Glomerular endothelial cell (primary cell): ENCODE data around the gene HOXA9. TPM values are rescaled to one million over a fixed set of nuclear protein-coding genes. Genes with fewer than 3 reads are reported as not detected.

Experiments used
- DNase-seq: peaks from one replicate; pipeline ENCODE4 v3.0.0-alpha.2; 2011; ENCODE audit warnings: low read depth, low spot score; ENCODE audit errors: extremely low read depth
- total RNA-seq: library from RNA; depleted of rRNA; stranded (reverse); fragments of >200 nt; gene quantifications from 2 replicates; pipeline ENCODE4 v1.2.3, GENCODE V29; 2015

The HOXA9 gene
- total RNA-seq, 1 donor from 2014 or later = 36.1 TPM

DNA sequence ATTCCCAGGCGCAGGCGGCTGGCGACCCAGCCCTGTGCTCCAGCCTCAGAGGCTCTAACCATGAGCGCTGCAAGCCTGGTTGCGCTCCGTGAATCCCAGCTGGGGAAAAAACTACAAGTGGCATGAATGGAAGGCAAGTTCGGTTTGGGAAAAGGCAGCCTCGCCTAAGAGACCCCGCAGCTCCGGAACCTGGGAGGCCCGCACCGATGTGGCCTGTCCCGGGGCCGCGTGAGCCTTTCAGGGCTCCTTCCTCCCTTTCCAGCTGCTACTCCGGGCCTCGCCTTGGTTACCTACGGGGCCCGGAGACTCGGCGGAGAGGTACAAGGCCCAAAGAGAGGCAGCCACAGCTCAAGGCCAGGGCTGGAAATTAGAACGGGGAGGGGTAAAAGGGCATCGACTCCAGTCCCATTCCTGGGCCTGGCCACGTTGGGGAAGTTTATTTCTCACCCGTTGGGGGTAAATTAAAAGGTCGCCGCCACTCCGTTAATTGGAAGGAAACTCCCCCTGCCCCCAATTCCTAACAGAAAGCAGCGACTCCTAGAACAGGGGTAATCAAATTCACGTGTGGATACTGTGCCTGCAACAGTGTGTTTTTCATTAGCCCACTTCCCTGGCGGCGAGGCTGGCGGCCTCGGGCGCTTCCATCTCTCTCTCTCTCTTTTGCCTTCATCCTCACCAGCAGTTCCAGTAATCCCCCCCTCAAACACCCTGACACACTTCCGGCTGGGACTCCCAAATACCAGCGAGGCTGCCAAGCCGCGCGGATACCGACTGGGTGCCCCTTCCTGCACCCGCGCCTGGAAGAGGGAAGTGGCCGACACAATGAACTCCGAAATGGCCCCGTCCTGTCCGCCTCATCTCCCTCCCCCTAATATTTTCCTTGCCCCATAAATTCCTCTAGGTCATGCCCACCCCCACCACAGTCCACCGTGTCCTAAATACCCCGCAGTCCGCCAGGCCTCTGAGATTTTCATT is 1.5 kb upstream of the HOXA9 start:
- no peak for DNase-seq

DNA sequence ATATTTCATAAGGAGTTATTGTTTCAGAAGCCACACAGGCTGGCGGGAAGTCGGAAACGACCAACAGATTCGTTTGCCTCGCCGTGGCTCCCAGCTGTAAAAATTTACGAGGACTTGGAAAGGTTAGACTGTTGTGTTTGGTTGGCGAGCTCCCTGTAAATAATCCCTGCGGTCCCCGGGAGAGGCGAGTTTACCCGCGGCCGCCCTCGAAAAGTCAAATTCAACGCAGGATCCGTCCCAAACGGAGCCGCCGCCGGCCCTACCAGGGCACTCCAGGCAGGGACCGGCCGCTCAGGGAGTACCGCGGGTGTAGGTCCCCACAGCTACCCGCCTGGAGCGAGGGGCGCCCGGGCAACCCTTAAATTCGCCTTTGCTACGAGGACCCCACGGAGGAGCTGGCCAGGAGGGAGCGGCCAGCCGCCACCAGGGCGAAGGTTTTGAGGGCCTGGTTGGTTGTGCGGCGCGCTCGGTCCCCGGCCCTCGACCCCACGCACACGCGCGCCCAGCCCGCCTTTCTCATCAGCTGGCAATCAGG is 726 bp upstream of the HOXA9 start:
- DNase-seq = no peak

DNA sequence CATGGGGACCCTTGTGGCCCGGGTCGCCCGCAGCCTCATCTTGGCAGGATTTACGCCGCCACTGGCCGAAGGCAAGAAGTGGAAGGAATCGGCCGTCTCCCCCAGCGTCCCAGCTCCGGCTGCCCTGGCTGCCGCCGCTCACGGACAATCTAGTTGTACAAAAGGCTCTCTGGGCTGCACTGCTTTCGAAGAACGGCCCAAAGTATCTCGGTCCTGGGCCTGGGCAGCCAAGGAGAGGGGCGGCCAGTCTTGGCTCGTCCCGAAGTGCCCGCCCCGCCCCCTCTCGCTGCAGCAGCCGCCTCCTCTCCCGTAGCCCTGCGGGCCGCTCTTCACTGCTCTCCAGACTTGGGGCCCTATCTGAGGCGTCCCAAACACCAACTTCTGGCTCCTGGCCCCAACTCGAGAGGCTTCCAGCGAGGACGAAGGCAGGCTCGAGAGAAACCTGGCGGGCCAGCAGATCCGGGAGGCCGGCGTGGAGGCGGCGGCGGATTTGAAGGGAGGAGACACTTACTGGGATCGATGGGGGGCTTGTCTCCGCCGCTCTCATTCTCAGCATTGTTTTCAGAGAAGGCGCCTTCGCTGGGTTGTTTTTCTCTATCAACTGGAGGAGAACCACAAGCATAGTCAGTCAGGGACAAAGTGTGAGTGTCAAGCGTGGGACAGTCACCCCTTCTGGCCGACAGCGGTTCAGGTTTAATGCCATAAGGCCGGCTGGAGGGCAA is 809 bp downstream of the HOXA9 start:
- no peak for DNase-seq

DNA sequence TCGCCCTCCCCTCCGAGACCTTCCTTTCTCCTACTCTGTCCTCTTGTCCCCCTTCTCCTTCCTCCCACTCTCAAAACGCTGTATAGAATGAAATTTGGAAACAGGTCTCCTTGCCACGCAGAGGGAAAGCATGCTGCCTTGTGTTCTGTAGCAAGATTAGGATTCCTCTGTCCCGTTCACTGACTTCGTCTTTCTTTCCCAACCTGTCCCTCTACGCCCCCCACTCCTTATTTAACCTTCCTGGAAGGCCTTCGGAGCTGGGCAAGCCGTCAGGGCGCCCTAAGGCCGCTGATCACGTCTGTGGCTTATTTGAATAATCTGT is 1.3 kb downstream of the HOXA9 start:
- DNase-seq = no peak

DNA sequence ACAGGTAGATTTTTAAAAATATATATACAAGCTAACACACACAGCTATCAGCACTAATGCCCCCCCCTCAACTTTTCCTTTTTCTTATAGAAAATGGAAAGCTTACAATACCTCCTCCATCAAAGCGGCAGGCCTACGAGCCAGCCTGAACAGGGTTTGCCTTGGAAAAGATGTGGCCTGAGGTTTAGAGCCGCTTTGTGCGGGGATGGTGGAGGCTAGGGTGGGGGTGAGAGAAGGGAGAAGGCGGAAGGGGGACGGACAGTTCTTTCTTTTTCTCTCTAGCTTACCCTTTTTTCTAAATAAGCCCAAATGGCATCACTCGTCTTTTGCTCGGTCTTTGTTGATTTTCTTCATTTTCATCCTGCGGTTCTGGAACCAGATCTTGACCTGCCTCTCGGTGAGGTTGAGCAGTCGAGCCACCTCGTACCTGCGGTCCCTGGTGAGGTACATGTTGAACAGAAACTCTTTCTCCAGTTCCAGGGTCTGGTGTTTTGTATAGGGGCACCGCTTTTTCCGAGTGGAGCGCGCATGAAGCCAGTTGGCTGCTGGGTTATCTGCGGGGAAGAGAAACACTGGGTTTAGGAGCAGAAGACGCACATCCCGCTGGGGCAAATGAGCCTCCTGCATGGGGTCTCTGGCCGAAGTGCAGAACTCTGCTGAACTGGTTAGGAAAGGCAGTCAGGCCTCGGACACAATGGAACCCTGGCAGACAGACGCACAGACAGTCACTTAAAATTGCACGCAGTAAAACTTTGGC is 1.9 kb downstream of the HOXA9 start:
- no peak for DNase-seq

DNA sequence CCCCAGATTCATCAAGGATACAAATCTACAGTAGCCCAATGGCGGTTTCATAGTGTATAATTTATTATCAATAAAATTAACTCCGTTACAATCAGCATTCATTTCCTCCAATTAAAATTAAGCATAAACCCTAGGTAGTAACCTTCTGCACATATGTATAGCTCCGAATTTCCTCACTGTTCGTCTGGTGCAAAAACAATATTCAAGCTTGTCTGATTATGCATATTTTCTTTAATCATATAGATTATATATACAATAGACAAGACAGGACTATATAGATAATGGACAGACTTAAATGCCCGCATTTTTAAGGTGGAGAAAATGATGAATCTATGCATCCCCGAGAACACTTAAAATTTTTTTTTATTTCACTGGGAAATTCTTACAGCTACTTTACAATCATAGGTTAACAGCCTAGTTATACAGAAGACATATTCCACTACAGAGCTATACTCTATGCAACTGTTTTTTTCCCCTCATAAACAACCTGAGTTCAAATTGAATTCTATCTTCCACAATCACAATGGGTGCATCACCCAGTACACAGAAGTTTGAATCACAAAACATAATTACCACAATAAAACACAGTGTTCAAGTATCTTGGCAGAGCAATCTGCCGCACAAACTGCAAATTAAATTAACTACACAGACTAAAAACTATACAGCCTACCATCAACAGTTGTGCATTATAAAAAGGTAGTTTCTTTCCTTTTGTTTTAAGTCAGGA is 2.6 kb downstream of the HOXA9 start:
- DNase-seq = no peak

DNA sequence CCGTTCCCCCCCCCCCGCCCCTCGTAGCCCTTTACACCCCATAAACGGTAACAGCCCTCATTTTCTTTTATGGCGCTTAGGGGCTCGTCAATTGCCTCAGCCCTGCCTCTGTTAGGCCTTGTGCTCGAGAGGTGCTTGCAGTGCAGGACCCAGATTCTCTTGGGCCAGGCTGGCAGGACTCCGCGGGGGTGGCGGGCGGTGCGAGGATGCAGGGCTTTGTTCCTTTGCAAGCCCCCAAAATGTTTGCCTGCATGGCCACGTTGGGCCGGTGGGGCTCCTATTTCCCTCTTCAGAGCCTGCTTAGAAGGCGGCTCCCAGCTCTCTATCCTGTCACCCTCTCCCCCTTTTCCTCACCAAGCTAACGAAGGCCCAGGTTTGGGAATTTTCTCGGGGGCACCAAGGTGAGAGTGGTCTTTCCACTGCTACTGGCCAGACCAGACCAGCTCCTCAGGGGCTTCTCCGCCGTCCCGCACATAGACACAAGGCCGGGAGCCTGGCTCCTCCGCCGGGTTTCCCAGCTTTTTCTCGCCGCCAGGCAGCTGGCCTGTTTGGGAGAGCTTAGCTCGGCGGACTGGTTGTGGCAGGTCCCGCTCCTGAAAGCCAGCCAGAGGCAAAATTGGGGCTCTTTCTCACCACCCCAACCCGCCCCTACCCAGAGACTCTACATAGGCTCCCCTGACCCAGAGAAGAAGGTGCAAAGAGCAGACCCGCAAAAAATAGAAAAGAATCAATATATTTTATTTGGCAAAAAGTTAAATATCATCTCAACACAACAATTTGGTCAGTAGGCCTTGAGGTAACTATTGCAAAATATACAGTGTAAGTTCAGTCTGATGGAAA is 3.4 kb downstream of the HOXA9 start:
- DNase-seq = no peak

DNA sequence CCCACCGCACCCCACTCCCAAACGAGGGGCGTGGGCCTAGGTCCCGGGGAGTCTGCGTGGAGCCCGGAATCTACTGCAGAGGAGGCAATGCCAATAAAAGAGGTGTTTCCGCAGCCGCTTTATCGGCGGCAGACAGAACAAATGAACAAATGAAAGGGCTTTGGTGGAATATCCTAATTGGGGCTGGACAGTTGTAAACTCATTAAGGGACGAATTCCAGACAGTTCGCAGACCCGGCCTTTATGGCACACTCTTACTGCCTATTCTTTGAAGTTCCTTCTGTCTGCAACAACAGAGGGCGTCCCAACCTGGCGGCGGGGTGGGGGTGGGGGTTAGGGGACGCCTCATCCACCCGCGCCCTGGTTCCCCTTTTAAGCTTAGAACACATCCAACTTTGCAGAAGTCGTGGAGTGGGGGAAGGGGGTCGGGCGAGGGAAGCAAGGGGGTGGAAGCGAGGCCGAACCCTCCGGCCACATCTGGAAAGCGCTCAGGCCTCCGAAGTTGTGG is 4.1 kb downstream of the HOXA9 start:
- DNase-seq = no peak

DNA sequence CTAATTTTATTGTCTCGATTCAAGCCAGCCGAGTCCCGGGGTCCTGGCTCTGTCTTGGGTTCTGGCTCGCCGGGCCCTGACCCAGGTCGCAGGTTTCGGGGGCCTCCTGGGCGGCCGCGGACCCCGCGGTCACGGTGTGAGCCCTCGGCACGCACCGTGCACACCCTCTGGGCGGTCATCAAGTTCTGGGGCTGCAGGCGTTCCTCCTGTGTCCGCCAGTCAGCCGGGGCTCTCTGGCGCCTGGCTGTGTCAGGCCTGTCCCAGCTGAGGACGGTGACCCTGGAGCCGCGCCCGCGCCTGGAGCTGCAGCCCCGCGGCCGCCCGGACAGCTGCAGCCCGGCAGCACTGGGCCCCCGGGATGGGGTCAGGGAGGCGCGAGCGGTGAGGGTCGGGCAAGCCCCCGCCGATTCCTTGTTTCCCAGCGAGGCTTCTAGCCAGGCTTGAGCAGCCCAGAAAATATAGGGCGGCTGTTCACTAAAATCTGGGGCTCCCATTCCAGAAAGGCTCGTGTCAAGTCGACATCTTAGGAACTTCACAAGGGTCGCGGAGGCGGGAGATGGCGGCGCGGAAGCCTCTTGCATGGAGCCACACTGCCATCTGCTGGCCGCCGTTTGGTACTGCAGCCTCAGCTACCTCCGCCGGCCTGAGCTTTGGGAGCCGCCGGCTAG is 4.7 kb downstream of the HOXA9 start:
- DNase-seq = no peak

DNA sequence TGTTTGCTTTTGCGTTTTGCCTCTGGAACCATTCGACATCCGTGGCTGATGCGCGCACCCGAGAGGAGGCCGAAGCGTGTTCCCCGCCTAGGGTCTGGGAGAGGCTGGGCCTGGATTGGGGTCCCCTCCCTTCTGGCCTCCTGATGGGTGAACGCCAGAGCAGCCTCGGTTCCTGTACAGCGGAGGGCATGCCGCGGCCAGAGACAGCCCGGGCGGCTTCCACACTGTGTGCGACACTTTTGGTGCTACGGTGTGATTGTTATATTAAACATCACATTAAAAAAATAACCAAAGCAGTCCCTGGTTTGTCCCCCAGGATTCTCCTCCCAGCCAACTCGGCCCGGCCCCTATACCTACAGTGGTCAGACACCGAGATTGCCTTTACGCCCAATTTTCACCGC is 5.2 kb downstream of the HOXA9 start:
- DNase-seq = no peak

DNA sequence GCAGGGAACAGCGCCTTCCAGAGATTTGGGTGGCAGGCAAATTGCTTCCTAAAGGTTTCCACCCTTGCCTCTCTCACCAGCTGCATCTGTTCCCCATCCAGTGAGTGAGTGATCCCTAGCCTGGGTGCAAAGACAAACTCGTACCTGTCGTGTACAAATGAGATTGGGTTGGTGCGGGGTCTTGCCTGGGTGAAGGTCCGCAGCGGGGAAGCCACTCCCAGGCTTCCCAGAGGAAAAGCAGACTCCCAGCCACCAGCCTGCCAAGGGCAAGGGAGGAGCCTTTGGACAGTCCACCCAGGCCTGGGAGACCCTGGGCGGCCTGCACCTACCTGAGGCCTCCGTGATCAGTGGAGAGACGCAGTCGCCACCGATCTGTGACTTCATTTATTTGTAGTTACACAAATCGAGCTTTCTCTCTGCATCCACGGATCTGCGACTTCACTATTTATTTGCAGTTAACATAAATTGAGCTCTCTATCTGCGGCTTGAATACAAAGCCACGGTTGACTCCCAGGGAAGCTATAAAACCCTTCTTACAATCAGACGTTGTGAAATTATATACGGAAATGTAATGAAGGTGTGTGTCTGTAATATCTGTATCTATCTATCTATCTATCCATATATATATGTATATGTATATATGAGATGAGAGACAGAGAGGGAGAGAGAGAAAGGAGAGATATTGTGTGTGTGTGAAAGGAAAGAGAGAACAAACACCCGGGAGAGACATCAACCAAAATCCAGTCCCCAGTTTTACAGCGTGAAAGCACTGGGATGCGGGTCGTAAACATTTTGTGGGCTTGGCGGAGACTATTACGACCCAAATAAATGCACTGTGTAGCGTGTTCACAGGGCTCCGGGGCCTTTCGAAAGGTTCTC is 5.8 kb downstream of the HOXA9 start:
- DNase-seq = no peak

DNA sequence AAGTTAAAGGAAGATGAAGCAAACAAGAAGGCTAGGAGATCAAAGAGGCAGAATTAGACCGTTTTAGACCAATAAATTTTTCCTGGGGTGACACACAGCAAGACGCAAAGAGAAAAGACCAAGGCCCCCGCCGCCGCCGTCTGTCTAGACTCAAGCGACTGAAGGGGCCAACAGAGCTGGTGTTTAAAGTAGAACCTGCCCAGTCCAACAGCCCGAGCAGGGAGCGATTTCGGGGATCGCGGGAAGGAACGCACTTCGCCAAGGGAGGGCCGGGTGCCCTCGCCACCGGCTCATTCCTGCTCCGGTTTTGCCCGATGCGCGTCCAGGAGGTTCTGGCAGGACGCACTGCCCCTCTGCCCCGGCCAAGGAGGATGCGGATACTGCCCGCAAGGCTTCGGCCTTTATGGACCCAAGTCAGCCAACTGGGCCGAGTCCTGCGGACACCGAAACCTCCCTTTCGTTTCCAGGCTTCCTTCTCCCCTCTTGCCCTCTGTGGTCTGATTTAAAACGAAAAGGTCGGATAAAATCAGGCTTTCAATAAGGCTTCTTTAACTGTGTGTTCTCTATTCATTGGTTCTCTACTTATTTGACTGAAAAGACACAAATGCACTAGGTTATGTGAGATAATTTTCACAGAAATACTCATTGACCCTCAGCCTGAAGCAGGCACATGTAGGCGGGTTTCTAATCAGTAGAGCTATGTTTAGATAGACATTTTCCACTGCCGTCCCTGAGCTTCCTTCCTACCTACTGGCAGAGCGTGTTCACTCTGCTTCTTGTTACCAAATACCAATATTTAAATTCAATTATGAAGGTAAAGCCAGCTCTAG is 6.7 kb downstream of the HOXA9 start:
- no peak for DNase-seq

DNA sequence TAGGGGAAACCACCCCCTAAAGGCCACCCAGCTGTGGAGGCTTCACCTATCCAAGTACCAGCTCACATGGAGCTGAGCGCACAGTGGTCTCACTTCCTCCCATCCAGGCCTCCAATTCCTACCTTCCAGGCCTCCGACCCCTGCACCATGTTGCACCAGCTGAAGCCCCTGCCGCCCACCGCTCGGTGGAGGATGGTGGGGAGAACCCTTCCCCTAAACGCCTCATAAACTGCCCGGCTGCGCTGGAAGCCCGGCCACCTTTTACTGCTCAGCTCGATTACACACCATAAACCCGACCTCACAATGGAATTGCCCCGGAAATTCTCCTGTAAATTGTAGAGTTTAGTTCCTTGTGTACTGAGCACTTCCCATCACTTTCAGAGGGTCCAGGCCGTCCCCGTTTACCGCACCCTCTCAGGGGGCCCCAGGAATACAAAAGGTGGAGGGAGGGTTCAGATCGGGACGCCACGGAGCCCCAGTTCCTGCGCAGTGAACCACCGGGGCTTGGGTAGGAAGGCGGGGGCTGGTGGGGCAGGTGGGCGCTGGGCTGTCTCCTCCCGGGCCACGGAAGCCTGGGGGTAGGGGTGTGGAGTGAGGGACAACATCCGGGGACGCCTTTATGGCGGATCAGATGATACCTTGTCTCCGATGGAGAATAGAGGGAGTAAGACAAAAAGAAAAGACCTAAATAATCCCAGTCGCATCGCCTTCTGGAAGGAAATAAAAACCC is 7.5 kb downstream of the HOXA9 start:
- no peak for DNase-seq

DNA sequence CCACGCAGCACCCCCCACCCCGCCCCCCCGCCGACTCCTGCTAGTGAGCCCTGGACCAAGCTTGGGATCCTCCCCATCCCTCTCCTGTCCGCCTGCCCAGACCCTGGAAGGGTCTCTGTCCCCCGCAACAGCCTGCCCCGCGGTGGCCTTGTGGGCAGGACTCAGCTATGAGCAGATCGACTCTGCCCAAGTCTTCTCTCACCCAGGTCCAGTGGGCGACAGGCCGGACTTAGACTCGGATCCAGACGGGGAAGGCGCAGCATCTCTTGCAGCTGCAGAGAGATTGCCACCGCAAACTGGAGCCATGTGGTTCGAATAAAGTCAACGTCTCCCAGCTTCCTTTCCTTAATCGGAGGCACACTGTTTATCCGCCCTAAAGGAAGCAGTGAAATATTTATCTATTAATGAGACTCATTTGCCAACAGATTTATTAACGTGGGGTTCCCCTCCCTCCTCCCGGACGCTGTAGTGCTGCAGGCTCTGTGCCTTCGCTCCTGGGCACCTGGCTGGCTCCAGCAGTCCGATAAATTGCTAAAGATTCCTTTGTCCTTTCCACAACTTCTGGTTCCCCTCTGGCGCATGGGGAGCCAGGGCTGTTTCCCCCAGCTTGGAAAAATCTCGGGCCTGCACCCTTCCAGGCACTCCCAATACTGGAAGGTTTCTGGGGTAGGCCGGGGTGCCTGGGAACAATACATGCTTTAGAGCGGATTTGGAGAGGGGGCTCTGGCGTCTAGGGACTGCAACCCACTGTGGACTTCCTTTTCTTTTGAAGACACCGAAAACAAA is 8.2 kb downstream of the HOXA9 start:
- DNase-seq = no peak

DNA sequence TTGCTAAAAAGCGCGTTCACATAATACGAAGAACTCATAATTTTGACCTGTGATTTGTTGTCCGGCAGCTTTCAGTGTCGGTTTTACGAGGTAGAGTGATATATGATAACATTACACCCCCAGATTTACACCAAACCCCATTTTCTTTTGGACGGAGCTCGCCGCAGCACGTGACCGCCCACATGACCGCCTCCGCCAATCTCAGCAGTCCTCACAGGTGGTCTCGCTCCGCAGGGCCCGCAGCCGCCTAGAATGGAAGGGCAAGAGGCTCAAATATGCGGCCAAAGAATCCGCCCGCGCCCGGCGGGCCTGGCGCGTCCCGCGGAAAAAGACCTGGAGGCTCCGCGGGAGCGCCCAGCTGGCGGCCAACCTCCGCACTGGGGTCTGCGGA is 8.8 kb downstream of the HOXA9 start, which contains the start of gene HOXA7:
Gene HOXA7, minus strand, starts transcription at position 168 of the 391 bp plus-strand sequence. Its CDS starts 130 bp downstream, at position 38.
- DNase-seq = no peak
